HS-27A (cell line): ENCODE measurements around the gene IGFN1.
"Not testable (repeated sequence)": the region's sequence is repeated elsewhere in the genome, so short reads cannot be mapped to it uniquely, and the experiment has no call there.

Source experiments
- DNase-seq: peaks from one replicate; pipeline ENCODE4 v3.0.0-alpha.2; 2012; ENCODE audit warnings: low read depth, missing footprints

IGFN1 gene

GRCh38 chr1:201250326-201251011 is 59.8 kb downstream of the IGFN1 start:
- DNase-seq: no peak

GRCh38 chr1:201251411-201251810 is 60.8 kb downstream of the IGFN1 start:
- DNase-seq: no peak

GRCh38 chr1:201251851-201252430 is 61.3 kb downstream of the IGFN1 start:
- no peak for DNase-seq

- no peak for DNase-seq
Measured at GRCh38 chr1:201252944-201253371, 62.3 kb downstream of the IGFN1 start.

- DNase-seq: no peak
Measured at GRCh38 chr1:201253411-201253810, 62.8 kb downstream of the IGFN1 start.

- DNase-seq: no peak
Measured at GRCh38 chr1:201253906-201254624, 63.4 kb downstream of the IGFN1 start.

- no peak for DNase-seq
Measured at GRCh38 chr1:201254625-201255478, 64.2 kb downstream of the IGFN1 start.

- DNase-seq: no peak
Measured at GRCh38 chr1:201255479-201256362, 65.1 kb downstream of the IGFN1 start.

- DNase-seq: not testable (repeated sequence)
Measured at GRCh38 chr1:201258132-201258531, 67.5 kb downstream of the IGFN1 start.

- DNase-seq: no peak
Measured at GRCh38 chr1:201258763-201259230, 68.2 kb downstream of the IGFN1 start.

- no peak for DNase-seq
Measured at GRCh38 chr1:201259476-201260235, 69.0 kb downstream of the IGFN1 start.

- no peak for DNase-seq
Measured at GRCh38 chr1:201260236-201260590, 69.6 kb downstream of the IGFN1 start.

GRCh38 chr1:201260648-201261311 is 70.2 kb downstream of the IGFN1 start:
- DNase-seq: no peak

- DNase-seq: no peak
Measured at GRCh38 chr1:201261771-201262547, 71.3 kb downstream of the IGFN1 start.

GRCh38 chr1:201262963-201263608 is 72.5 kb downstream of the IGFN1 start:
- DNase-seq: no peak

- DNase-seq: no peak
Measured at GRCh38 chr1:201264072-201264471, 73.4 kb downstream of the IGFN1 start.

GRCh38 chr1:201264554-201264953 is 73.9 kb downstream of the IGFN1 start:
- DNase-seq: no peak

GRCh38 chr1:201265756-201266155 is 75.1 kb downstream of the IGFN1 start:
- DNase-seq: no peak

GRCh38 chr1:201266276-201266675 is 75.7 kb downstream of the IGFN1 start:
- no peak for DNase-seq
